Esophagus squamous epithelium (tissue), 4 donors: ENCODE measurements around the gene IQSEC3.

Source experiments
- POLR2A ChIP-seq, 4 donors: fragments of 450-650 bp; IDR thresholded peaks; one replicate each; pipeline ENCODE4 v1.6.1; 2017; ENCODE audit warnings: antibody characterized with exemption in 4 of 4, mild to moderate bottlenecking in 4 of 4, moderate library complexity in 3 of 4
- TF ChIP-seq, protein P1 (sequence below), 6 experiments: fragments of 450-650 bp in 4 of 6; fragments of 200-600 bp in 2 of 6; sonication (generic) in 2 of 6; IDR thresholded peaks; one replicate each; pipeline ENCODE4 v1.5.1; 2016 to 2019; ENCODE audit warnings: antibody characterized with exemption in 6 of 6, mild to moderate bottlenecking in 4 of 6, moderate library complexity in 4 of 6

- TF ChIP-seq, protein P1, sequence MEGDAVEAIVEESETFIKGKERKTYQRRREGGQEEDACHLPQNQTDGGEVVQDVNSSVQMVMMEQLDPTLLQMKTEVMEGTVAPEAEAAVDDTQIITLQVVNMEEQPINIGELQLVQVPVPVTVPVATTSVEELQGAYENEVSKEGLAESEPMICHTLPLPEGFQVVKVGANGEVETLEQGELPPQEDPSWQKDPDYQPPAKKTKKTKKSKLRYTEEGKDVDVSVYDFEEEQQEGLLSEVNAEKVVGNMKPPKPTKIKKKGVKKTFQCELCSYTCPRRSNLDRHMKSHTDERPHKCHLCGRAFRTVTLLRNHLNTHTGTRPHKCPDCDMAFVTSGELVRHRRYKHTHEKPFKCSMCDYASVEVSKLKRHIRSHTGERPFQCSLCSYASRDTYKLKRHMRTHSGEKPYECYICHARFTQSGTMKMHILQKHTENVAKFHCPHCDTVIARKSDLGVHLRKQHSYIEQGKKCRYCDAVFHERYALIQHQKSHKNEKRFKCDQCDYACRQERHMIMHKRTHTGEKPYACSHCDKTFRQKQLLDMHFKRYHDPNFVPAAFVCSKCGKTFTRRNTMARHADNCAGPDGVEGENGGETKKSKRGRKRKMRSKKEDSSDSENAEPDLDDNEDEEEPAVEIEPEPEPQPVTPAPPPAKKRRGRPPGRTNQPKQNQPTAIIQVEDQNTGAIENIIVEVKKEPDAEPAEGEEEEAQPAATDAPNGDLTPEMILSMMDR (IDR thresholded peaks at IDR 0.05): no peak
- TF ChIP-seq POLR2A (IDR thresholded peaks at IDR 0.05): no peak
Observed at GRCh38 chr12:56683-57346, 9.8 kb upstream of the IQSEC3 start.
